K562 (cell line): ENCODE measurements around the gene SUMF1.

Source experiments
- ELK1 ChIP-seq: sonication (generic); formaldehyde crosslinking; IDR thresholded peaks from 2 replicates; pipeline ENCODE4 v1.8.1; 2022; ENCODE audit warnings: missing genetic modification reagents
- JUNB ChIP-seq: fragments of 450-650 bp; formaldehyde crosslinking; conservative IDR thresholded peaks from 2 replicates; pipeline ENCODE4 v1.4.0; 2020; ENCODE audit warnings: mild to moderate bottlenecking
- MAX ChIP-seq: sonication (generic); formaldehyde crosslinking; IDR thresholded peaks from 2 replicates; pipeline ENCODE4 v1.9.0; 2022; ENCODE audit warnings: mild to moderate bottlenecking, missing genetic modification reagents
- PHF8 ChIP-seq: fragments of 200-600 bp; sonication (generic); IDR thresholded peaks from 2 replicates; pipeline ENCODE4 v1.6.1; 2012; ENCODE audit warnings: mixed run types, mild to moderate bottlenecking, inconsistent platforms, low read length, moderate library complexity, borderline replicate concordance
- POLR2AphosphoS5 ChIP-seq: IDR thresholded peaks from 2 replicates; pipeline ENCODE4 v1.6.1; 2011; ENCODE audit warnings: mild to moderate bottlenecking, low read depth, low read length, moderate library complexity; ENCODE audit not compliant: control insufficient read depth, insufficient read depth
- RBFOX2 ChIP-seq: fragments of 200-400 bp; formaldehyde crosslinking; IDR thresholded peaks from 2 replicates; pipeline ENCODE4 v1.6.1; 2017; ENCODE audit warnings: low read depth, mild to moderate bottlenecking, low read length, moderate library complexity
- TSHZ1 ChIP-seq: fragments of 250-450 bp; sonication (Bioruptor Pico); IDR thresholded peaks from 2 replicates; pipeline ENCODE4 v1.4.0; 2020; ENCODE audit warnings: mild to moderate bottlenecking, moderate library complexity
- YBX1 ChIP-seq: fragments of 450-650 bp; IDR thresholded peaks from 2 replicates; pipeline ENCODE4 v1.7.1; 2016; ENCODE audit warnings: mild to moderate bottlenecking
- ZNF143 ChIP-seq: sonication (generic); formaldehyde crosslinking; IDR thresholded peaks from 2 replicates; pipeline ENCODE4 v1.9.0; 2022; ENCODE audit warnings: mild to moderate bottlenecking, missing genetic modification reagents
- ZNF695 ChIP-seq: fragments of 450-650 bp; formaldehyde crosslinking; IDR thresholded peaks from 2 replicates; pipeline ENCODE4 v1.4.0; 2020; ENCODE audit warnings: mild to moderate bottlenecking, moderate library complexity
- ZNF740 ChIP-seq, 3 experiments: fragments of 200-800 bp in 1 of 3; sonication (Bioruptor generic) in 1 of 3; sonication (generic) in 1 of 3; formaldehyde crosslinking in 1 of 3; IDR thresholded peaks; 2 replicates each; pipeline versions ENCODE4 v1.6.1 to v1.8.0; 2016 to 2022; ENCODE audit warnings: mild to moderate bottlenecking in 2 of 3, missing compliant biosample characterization in 2 of 3, missing genetic modification characterization in 2 of 3, missing genetic modification reagents in 1 of 3

- TF ChIP-seq POLR2AphosphoS5: no peak
- TF ChIP-seq RBFOX2: no peak
- no peak for TF ChIP-seq ZNF143
- TF ChIP-seq ELK1: no peak
- TF ChIP-seq ZNF740 (CRISPR knock-in tag; IDR thresholded peaks at IDR 0.05): no peak
- no peak for TF ChIP-seq ZNF740 (tag; IDR thresholded peaks at IDR 0.05)
- TF ChIP-seq ZNF695: no peak
- no peak for TF ChIP-seq TSHZ1 (CRISPR knock-in tag)
- no peak for TF ChIP-seq JUNB (CRISPR knock-in tag)
- no peak for TF ChIP-seq PHF8
- TF ChIP-seq MAX (CRISPR knock-in tag): no peak
- TF ChIP-seq YBX1: no peak
These were observed 34.4 kb upstream of the SUMF1 start for GRCh38 chr3:4501437-4501836.
